Suprapubic skin (tissue), 3 donors: Measurements from ENCODE around the gene PTPRCAP.
"Not testable (repeated sequence)": the region's sequence is repeated elsewhere in the genome, so short reads cannot be mapped to it uniquely, and the experiment has no call there.

Source experiments
- EP300 ChIP-seq: sonication (generic); formaldehyde crosslinking; IDR thresholded peaks from one replicate; pipeline ENCODE4 v1.6.1; 2017; ENCODE audit warnings: antibody characterized with exemption
- TF ChIP-seq, protein P1 (sequence below), 2 donors: fragments of 200-600 bp in 1 of 2; fragments of 450-650 bp in 1 of 2; sonication (generic) in 1 of 2; IDR thresholded peaks; one replicate each; pipeline ENCODE4 v1.5.1; 2016 to 2019; ENCODE audit warnings: antibody characterized with exemption in 2 of 2, mild to moderate bottlenecking in 1 of 2, moderate library complexity in 1 of 2

- TF ChIP-seq, protein P1, sequence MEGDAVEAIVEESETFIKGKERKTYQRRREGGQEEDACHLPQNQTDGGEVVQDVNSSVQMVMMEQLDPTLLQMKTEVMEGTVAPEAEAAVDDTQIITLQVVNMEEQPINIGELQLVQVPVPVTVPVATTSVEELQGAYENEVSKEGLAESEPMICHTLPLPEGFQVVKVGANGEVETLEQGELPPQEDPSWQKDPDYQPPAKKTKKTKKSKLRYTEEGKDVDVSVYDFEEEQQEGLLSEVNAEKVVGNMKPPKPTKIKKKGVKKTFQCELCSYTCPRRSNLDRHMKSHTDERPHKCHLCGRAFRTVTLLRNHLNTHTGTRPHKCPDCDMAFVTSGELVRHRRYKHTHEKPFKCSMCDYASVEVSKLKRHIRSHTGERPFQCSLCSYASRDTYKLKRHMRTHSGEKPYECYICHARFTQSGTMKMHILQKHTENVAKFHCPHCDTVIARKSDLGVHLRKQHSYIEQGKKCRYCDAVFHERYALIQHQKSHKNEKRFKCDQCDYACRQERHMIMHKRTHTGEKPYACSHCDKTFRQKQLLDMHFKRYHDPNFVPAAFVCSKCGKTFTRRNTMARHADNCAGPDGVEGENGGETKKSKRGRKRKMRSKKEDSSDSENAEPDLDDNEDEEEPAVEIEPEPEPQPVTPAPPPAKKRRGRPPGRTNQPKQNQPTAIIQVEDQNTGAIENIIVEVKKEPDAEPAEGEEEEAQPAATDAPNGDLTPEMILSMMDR (IDR thresholded peaks at IDR 0.05), result not testable (repeated sequence)
- not testable (repeated sequence) for TF ChIP-seq EP300
Measured at GRCh38 chr11:67476692-67477091, 39.2 kb upstream of the PTPRCAP start.
